Keratinocyte (primary cell): Measurements from ENCODE around the gene CHRNA1.

Source experiments
- EZH2 ChIP-seq: IDR thresholded peaks from one replicate; pipeline ENCODE4 v1.6.1; 2012; ENCODE audit warnings: inconsistent platforms, mild to moderate bottlenecking, low read length, moderate library complexity
- TF ChIP-seq, protein P1 (sequence below), 3 experiments: IDR thresholded peaks in 1 of 3; conservative IDR thresholded peaks in 1 of 3; optimal IDR thresholded peaks in 1 of 3; 2 replicates in 2 of 3; 3 replicates in 1 of 3; pipeline versions ENCODE3 to v1.5.1; 2011; ENCODE audit warnings: low read length in 3 of 3, mild to moderate bottlenecking in 3 of 3, moderate library complexity in 2 of 3, control low read depth in 1 of 3, inconsistent platforms in 1 of 3; ENCODE audit not compliant: insufficient read depth in 2 of 3; ENCODE audit errors: extremely low read depth in 1 of 3

DNA sequence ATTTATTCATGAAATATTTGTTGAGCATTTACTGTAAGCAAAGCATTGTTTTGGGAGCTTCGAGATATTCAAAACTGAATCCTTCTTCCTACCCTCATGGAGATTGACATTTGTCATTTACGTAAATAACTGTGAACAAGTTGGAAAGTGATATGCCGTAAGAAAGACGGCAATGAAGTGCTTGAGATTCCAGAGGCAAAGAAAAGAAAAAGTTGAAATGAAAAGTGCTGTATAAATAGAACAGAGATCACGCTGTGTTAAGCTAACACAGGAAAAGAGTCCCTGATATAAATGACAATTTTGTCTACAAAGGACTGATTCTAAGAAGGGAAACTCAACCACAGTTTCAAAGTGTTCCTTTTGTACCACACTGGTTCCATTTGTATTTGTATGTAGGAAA, 1.8 kb downstream of the CHRNA1 start:
- TF ChIP-seq, protein P1, sequence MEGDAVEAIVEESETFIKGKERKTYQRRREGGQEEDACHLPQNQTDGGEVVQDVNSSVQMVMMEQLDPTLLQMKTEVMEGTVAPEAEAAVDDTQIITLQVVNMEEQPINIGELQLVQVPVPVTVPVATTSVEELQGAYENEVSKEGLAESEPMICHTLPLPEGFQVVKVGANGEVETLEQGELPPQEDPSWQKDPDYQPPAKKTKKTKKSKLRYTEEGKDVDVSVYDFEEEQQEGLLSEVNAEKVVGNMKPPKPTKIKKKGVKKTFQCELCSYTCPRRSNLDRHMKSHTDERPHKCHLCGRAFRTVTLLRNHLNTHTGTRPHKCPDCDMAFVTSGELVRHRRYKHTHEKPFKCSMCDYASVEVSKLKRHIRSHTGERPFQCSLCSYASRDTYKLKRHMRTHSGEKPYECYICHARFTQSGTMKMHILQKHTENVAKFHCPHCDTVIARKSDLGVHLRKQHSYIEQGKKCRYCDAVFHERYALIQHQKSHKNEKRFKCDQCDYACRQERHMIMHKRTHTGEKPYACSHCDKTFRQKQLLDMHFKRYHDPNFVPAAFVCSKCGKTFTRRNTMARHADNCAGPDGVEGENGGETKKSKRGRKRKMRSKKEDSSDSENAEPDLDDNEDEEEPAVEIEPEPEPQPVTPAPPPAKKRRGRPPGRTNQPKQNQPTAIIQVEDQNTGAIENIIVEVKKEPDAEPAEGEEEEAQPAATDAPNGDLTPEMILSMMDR (optimal IDR thresholded peaks at IDR 0.05 in 1 of 3, IDR thresholded peaks at IDR 0.05 in 1 of 3, conservative IDR thresholded peaks at IDR 0.05 in 1 of 3; ENCODE audit: extremely low read depth in 1 of 3, insufficient read depth in 2 of 3, low read length in 3 of 3) = no peak
- no peak for TF ChIP-seq EZH2
